HEK293 (cell line): Measurements from ENCODE around the gene CFAP43.

Experiments
- ATF2 ChIP-seq: fragments of 450-650 bp; formaldehyde crosslinking; IDR thresholded peaks from 2 replicates; pipeline ENCODE4 v1.5.1; 2016; ENCODE audit warnings: missing biosample characterization, missing genetic modification characterization, low read depth
- CTCF ChIP-seq: fragments of 450-650 bp; formaldehyde crosslinking; IDR thresholded peaks from 2 replicates; pipeline ENCODE4 v1.5.1; 2016; ENCODE audit warnings: missing biosample characterization, missing genetic modification characterization
- PBX3 ChIP-seq: sonication (generic); formaldehyde crosslinking; IDR thresholded peaks from 2 replicates; pipeline ENCODE4 v1.8.1; 2022; ENCODE audit warnings: mild to moderate bottlenecking, moderate library complexity, missing genetic modification reagents
- TRIM28 ChIP-seq: IDR thresholded peaks from 2 replicates; pipeline ENCODE4 v1.6.1; 2011; ENCODE audit warnings: low read length, control low read depth, borderline replicate concordance
- YY1 ChIP-seq: fragments of 450-650 bp; formaldehyde crosslinking; IDR thresholded peaks from 2 replicates; pipeline ENCODE4 v1.5.1; 2018; ENCODE audit warnings: missing biosample characterization, missing genetic modification characterization
- ZBTB17 ChIP-seq: fragments of 450-650 bp; formaldehyde crosslinking; IDR thresholded peaks from 2 replicates; pipeline ENCODE4 v1.5.1; 2016; ENCODE audit warnings: missing biosample characterization, missing genetic modification characterization
- ZFP69B ChIP-seq: fragments of 450-650 bp; formaldehyde crosslinking; IDR thresholded peaks from 2 replicates; pipeline ENCODE4 v1.5.1; 2016; ENCODE audit warnings: missing biosample characterization, missing genetic modification characterization
- ZNF274 ChIP-seq, 2 experiments: fragments of 200-500 bp in 1 of 2; fragments of 450-650 bp in 1 of 2; sonication (Bioruptor generic) in 1 of 2; formaldehyde crosslinking in 1 of 2; IDR thresholded peaks; 2 replicates each; pipeline versions ENCODE4 v1.5.1 to v1.6.1; 2014 to 2016; ENCODE audit warnings: borderline replicate concordance in 1 of 2, inconsistent platforms in 1 of 2, low read length in 1 of 2, missing biosample characterization in 1 of 2, missing genetic modification characterization in 1 of 2
- ZNF548 ChIP-seq: fragments of 450-650 bp; formaldehyde crosslinking; IDR thresholded peaks from 2 replicates; pipeline ENCODE4 v1.5.1; 2016; ENCODE audit warnings: missing biosample characterization, missing genetic modification characterization
- ZNF558 ChIP-seq: fragments of 450-650 bp; formaldehyde crosslinking; IDR thresholded peaks from 2 replicates; pipeline ENCODE4 v1.5.1; 2016; ENCODE audit warnings: missing biosample characterization, missing genetic modification characterization
- ZNF571 ChIP-seq: fragments of 450-650 bp; formaldehyde crosslinking; IDR thresholded peaks from 2 replicates; pipeline ENCODE4 v1.5.0; 2017; ENCODE audit warnings: missing biosample characterization, missing genetic modification characterization
- ZNF585B ChIP-seq: fragments of 450-650 bp; formaldehyde crosslinking; IDR thresholded peaks from 2 replicates; pipeline ENCODE4 v1.5.1; 2016; ENCODE audit warnings: missing biosample characterization, missing genetic modification characterization
- ZNF707 ChIP-seq: fragments of 450-650 bp; formaldehyde crosslinking; IDR thresholded peaks from 2 replicates; pipeline ENCODE4 v1.5.1; 2016; ENCODE audit warnings: missing biosample characterization, missing genetic modification characterization
- ZNF776 ChIP-seq: fragments of 450-650 bp; formaldehyde crosslinking; IDR thresholded peaks from 2 replicates; pipeline ENCODE4 v1.5.0; 2017; ENCODE audit warnings: missing biosample characterization, missing genetic modification characterization, borderline replicate concordance

GRCh38 chr10:104259999-104260774 lies 28.0 kb upstream of the CFAP43 start:
- no peak for TF ChIP-seq ZNF776 (tag by site-specific recombination)
- TF ChIP-seq ZFP69B (tag by site-specific recombination): no peak
- TF ChIP-seq CTCF (tag by site-specific recombination): no peak
- no peak for TF ChIP-seq ZNF274 (IDR thresholded peaks at IDR 0.05; ENCODE audit: low read length)
- TF ChIP-seq ZNF274 (tag by site-specific recombination; IDR thresholded peaks at IDR 0.05; ENCODE audit: borderline replicate concordance): no peak
- TF ChIP-seq PBX3 (CRISPR knock-in tag): no peak
- TF ChIP-seq ZNF548: no peak
- no peak for TF ChIP-seq YY1
- TF ChIP-seq TRIM28: no peak
- no peak for TF ChIP-seq ZBTB17 (tag by site-specific recombination)
- TF ChIP-seq ZNF707 (tag by site-specific recombination): no peak
- TF ChIP-seq ZNF571 (tag by site-specific recombination): no peak
- TF ChIP-seq ZNF585B: no peak
- no peak for TF ChIP-seq ATF2
- TF ChIP-seq ZNF558 (tag by site-specific recombination): no peak
